Measurements from ENCODE around the gene KAZN.
A peak's percentile ranks its signal among the peaks of the same experiment; 100 is the strongest.

Gene KAZN

DNA sequence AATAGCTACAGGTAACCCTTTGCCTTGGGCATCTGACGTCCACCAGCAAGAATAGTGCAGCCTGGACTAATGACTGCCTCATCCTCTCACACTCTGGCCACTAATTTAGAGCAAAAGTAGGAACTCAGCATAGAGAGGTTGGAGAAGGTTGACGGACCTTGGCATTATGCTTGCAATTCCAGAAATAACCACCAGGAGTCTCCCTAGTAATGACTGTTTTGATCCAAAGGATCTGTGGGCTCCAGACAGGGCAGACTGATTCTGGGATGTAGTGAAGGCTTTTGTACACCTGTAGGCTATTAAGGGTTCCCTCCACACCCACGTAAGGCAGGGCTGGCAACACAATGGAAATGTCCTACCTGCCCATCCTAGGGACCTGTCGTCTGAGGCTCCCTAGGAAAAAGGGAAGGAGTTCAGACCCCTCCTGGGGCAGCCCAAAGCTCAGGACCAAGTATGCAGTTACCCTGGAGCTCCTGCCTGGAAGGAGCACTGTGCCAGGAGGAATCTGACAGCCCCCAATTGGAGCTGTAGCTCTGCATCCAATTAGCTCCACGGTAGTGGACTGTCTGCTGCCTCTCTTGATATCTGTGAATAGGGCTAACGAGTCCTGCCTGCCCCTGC is 464.1 kb downstream of the KAZN start:
- Histone ChIP-seq H3K9me3 (ENCODE audit: insufficient read depth, low read depth, low read length) (peaks cover 5% of the 10 kb centered on the region; the same call in 1 of the 2 replicates), H3K27me3 (ENCODE audit: insufficient read depth, low read length, poor library complexity, severe bottlenecking) (no peaks in the 10 kb centered on the region), H4K20me1 (ENCODE audit: insufficient read depth, low read length, poor library complexity, severe bottlenecking) (no peaks in the 10 kb centered on the region), H2AFZ (ENCODE audit: low read length) (no peak overlapping the region), H3K36me3 (ENCODE audit: insufficient read depth, low read length) (no peaks in the 10 kb centered on the region), H3K79me2 (ENCODE audit: insufficient read depth, low read length) (no peaks in the 10 kb centered on the region), H3K4me2 (ENCODE audit: low read depth, low read length, poor library complexity, severe bottlenecking) (no peak overlapping the region), H3K9ac (ENCODE audit: low read depth, low read length, poor library complexity, severe bottlenecking) (no peak overlapping the region), H3K9me2 (replicated peaks; ENCODE audit: low read depth, low read length) (no peaks in the 10 kb centered on the region), H3F3A (ENCODE audit: low read depth) (no peaks in the 10 kb centered on the region), H3K4me3 (ENCODE audit: low read length, poor library complexity, severe bottlenecking) (no peak overlapping the region), H3K4me1 (ENCODE audit: insufficient read depth, low read length, poor library complexity, severe bottlenecking) (peaks cover 31% of the 10 kb centered on the region)
- no peak for TF ChIP-seq EZH2phosphoT487 (IDR thresholded peaks at IDR 0.05; ENCODE audit: borderline replicate concordance)
- TF ChIP-seq CTCF (conservative IDR thresholded peaks at IDR 0.05; ENCODE audit: low read length) = peak; percentile 70

- Histone ChIP-seq H3K4me3 (ENCODE audit: low read length, poor library complexity, severe bottlenecking) (no peak overlapping the region), H3K36me3 (ENCODE audit: insufficient read depth, low read length) (no peaks in the 10 kb centered on the region), H2AFZ (ENCODE audit: low read length) (no peak overlapping the region), H3K9ac (ENCODE audit: low read depth, low read length, poor library complexity, severe bottlenecking) (no peak overlapping the region), H3F3A (ENCODE audit: low read depth) (no peaks in the 10 kb centered on the region), H3K9me2 (replicated peaks; ENCODE audit: low read depth, low read length) (no peaks in the 10 kb centered on the region), H3K79me2 (ENCODE audit: insufficient read depth, low read length) (no peaks in the 10 kb centered on the region), H3K9me3 (ENCODE audit: insufficient read depth, low read depth, low read length) (peaks cover 5% of the 10 kb centered on the region; the same call in 1 of the 2 replicates), H3K27me3 (ENCODE audit: insufficient read depth, low read length, poor library complexity, severe bottlenecking) (no peaks in the 10 kb centered on the region), H3K4me2 (ENCODE audit: low read depth, low read length, poor library complexity, severe bottlenecking) (no peak overlapping the region), H3K4me1 (ENCODE audit: insufficient read depth, low read length, poor library complexity, severe bottlenecking) (peaks cover 32% of the 10 kb centered on the region), H4K20me1 (ENCODE audit: insufficient read depth, low read length, poor library complexity, severe bottlenecking) (no peaks in the 10 kb centered on the region)
- TF ChIP-seq EZH2phosphoT487 (IDR thresholded peaks at IDR 0.05; ENCODE audit: borderline replicate concordance) = no peak
- TF ChIP-seq CTCF (conservative IDR thresholded peaks at IDR 0.05; ENCODE audit: low read length) = no peak
Observed at GRCh38 chr1:15063346-15063745, 464.9 kb downstream of the KAZN start.

GRCh38 chr1:15063783-15064182 is 465.3 kb downstream of the KAZN start:
- Histone ChIP-seq H3K9me3 (ENCODE audit: insufficient read depth, low read depth, low read length) (peaks cover 5% of the 10 kb centered on the region; the same call in 1 of the 2 replicates), H3K4me1 (ENCODE audit: insufficient read depth, low read length, poor library complexity, severe bottlenecking) (peaks cover 32% of the 10 kb centered on the region), H3K9ac (ENCODE audit: low read depth, low read length, poor library complexity, severe bottlenecking) (no peak overlapping the region), H3K4me2 (ENCODE audit: low read depth, low read length, poor library complexity, severe bottlenecking) (no peak overlapping the region), H3F3A (ENCODE audit: low read depth) (no peaks in the 10 kb centered on the region), H3K79me2 (ENCODE audit: insufficient read depth, low read length) (no peaks in the 10 kb centered on the region), H3K4me3 (ENCODE audit: low read length, poor library complexity, severe bottlenecking) (no peak overlapping the region), H3K27me3 (ENCODE audit: insufficient read depth, low read length, poor library complexity, severe bottlenecking) (no peaks in the 10 kb centered on the region), H3K9me2 (replicated peaks; ENCODE audit: low read depth, low read length) (no peaks in the 10 kb centered on the region), H2AFZ (ENCODE audit: low read length) (no peak overlapping the region), H3K36me3 (ENCODE audit: insufficient read depth, low read length) (no peaks in the 10 kb centered on the region), H4K20me1 (ENCODE audit: insufficient read depth, low read length, poor library complexity, severe bottlenecking) (no peaks in the 10 kb centered on the region)
- no peak for TF ChIP-seq EZH2phosphoT487 (IDR thresholded peaks at IDR 0.05; ENCODE audit: borderline replicate concordance)
- no peak for TF ChIP-seq CTCF (conservative IDR thresholded peaks at IDR 0.05; ENCODE audit: low read length)
